ENCODE measurements around the gene PIP5K1A. TPM values are rescaled to one million over a fixed set of nuclear protein-coding genes. Genes with fewer than 3 reads are reported as not detected.
"Not testable (repeated sequence)": the region's sequence is repeated elsewhere in the genome, so short reads cannot be mapped to it uniquely, and the experiment has no call there.

PIP5K1A gene
- total RNA-seq, 4 donors from 2014 or later: 31.5 to 94.2 (median 59.4) TPM

DNA sequence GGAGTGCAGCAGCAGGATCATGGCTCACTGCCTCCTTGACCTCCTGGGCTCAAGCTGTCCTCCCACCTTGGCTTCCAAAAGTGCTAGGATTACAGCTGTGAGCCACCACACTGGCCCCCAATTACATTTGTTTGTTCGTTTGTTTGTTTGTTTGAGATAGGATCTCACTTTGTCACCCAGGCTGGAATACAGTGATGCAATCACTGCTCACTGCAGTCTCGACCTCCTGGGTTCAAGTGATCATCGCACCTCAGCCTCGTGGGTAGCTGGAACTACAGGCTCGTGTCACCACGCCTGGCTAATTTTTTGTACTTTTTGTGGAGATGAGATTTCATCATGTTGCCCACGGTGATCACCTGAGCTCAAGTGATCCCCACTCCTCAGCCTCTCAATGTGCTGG, 6.3 kb upstream of the PIP5K1A start:
- no peak for ATAC-seq (ENCODE audit: low FRiP score)

DNA sequence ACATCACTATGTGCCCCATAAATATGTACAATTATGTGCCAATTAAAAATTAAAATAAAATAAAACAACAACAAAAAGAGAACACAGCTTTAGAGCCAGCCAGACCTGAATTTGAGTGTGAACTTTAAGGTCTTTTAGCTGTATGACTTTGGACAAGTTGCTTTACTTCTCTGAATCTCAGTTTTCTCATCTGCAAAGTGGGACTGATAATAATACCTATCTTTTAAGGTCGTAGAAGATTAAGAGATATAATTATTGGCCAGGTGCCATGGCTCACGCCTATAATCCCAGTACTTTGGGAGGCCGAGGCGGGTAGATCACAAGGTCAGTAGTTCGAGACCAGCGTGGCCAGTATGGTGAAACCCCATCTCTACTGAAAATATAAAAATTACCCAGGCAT, 5.0 kb upstream of the PIP5K1A start:
- no peak for ATAC-seq (ENCODE audit: low FRiP score)
- DNase-seq (ENCODE audit: low spot score): no peak
- TF ChIP-seq, protein P1, sequence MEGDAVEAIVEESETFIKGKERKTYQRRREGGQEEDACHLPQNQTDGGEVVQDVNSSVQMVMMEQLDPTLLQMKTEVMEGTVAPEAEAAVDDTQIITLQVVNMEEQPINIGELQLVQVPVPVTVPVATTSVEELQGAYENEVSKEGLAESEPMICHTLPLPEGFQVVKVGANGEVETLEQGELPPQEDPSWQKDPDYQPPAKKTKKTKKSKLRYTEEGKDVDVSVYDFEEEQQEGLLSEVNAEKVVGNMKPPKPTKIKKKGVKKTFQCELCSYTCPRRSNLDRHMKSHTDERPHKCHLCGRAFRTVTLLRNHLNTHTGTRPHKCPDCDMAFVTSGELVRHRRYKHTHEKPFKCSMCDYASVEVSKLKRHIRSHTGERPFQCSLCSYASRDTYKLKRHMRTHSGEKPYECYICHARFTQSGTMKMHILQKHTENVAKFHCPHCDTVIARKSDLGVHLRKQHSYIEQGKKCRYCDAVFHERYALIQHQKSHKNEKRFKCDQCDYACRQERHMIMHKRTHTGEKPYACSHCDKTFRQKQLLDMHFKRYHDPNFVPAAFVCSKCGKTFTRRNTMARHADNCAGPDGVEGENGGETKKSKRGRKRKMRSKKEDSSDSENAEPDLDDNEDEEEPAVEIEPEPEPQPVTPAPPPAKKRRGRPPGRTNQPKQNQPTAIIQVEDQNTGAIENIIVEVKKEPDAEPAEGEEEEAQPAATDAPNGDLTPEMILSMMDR (IDR thresholded peaks at IDR 0.05): no peak

More for the DNA sequence above, 6.3 kb upstream of the PIP5K1A start:
- TF ChIP-seq, protein P1 (IDR thresholded peaks at IDR 0.05): no peak
- DNase-seq (ENCODE audit: low spot score): no peak

DNA sequence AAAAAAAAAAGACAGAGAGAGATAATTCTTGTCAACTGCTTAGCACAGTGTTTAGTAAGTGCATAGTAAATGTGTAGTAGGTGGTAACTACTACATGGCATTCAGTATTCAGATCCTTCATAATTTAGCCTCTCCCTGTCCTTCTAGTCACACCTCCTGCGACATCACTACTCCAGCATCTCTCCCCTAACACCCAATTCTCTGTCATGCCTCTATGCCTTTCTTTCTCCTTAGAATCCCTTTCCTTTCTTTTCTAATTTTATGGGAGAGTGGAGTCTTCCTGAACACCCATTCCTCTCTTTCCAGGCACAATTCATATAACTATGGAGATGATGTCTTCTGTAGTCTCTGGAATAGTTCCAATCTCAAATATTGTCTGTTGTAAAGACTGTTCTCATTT, 4.5 kb upstream of the PIP5K1A start:
- ATAC-seq (ENCODE audit: low FRiP score): no peak
- TF ChIP-seq, protein P1 (IDR thresholded peaks at IDR 0.05): no peak
- DNase-seq (ENCODE audit: low spot score): no peak

DNA sequence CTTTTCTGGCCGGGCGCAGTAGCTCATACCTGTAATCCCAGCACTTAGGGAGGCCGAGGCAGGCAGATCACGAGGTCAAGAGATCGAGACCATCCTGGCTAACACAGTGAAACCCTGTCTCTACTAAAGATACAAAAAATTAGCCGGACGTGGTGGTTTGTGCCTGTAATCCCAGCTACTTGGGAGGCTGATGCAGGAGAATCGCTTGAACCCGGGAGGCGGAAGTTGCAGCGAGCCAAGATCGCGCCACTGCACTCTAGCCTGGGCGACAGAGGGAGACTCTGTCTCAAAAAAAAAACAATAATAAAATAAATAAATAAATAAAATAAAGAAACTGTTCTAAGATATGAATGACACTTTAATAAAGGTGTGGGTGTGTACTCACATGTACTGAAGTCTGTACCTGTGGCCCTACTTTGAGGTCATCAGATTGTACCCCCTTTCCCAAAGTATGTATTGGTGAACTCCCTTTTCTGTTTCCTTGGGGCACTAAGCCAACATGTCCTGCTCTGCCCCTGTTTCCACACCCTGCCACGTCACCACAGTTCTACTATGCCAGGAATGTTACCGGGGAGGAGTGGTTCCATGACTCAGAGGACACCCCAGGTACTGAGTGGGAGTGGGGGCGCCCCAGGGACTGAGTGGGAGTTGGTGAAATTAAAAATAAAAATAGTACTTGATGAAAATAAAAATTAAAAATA, 3.3 kb upstream of the PIP5K1A start:
- ATAC-seq (ENCODE audit: low FRiP score): peak; percentile 65
- peak; percentile 88 for DNase-seq (ENCODE audit: low spot score)

DNA sequence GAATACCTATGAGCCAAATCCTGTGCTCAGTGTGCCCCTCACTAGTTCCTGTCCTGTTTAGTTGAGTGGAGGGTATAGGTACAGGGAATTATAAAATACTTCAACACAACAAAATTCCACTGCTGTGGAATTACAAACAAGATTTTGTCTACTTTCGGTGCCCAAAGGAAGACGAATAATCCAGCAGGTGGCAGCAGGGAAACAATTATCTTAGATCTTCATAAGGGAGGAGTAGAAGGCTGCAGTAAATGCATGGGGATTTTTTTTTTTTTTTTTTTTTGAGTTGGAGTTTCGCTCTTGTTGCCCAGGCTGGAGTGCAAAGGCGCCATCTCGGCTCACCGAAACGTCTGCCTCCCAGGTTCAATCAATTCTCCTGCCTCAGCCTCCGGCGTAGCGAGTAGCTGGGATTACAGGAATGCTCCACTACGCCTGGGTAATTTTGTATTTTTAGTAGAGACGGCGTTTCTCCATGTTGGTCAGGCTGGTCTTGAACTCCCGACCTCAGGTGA, 2.0 kb upstream of the PIP5K1A start:
- ATAC-seq (ENCODE audit: low FRiP score) (peak; percentile 21), DNase-seq (ENCODE audit: low spot score) (no peak)
- TF ChIP-seq, protein P1 (IDR thresholded peaks at IDR 0.05): no peak

DNA sequence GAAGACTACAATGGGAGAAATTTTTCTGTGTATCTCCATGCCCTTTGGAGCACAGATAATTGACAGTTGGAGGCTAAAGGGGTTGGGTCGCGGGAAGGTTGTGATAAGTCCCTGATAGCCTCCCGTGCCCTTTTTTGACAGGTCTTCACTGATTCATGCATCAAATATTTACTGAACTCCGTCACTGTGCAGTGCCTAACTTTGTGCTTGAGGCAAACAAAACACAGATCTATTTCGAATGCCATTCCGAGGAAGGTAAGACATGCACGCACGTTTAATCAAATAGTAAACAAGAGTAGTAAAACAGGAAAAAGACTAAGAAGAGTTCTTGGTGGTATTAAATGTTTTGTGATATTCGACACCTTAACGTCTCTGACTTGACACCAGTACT, 494 bp upstream of the PIP5K1A start:
- ATAC-seq (ENCODE audit: low FRiP score): no peak
- TF ChIP-seq, protein P1 (IDR thresholded peaks at IDR 0.05): no peak
- DNase-seq (ENCODE audit: low spot score): no peak

DNA sequence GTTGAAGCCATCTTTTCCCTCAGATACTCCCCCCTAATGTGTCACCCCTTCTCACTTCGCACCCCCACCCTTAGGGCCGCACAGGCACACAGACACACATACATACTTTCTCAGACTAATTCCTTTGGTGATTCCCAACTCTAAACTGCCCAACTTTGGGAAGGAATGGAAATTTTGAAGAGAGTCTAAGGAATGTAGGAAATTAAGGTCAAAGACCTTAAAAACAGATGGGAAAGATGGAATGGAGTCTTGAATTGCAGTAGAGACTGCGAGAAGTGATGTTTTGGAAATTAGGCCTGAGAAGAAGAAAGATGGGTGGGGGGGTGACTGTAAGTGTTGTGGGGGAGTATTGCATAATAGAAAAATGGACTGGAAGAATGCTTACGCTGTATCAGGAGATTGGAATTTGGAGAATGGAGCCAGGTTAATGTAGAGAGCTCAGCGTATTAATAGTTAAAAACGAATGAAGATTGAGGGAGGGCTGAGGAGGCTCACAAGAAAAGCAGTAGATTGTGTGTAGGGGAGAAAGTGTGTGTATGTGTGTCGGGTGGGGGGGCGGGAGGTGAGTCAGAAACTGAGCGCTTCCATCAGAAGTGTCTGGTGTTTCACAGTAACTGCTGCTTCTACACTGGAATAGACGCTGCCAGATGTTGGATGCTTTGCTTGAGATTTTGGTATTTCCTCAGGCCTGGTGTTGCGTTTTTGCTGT, 1.7 kb downstream of the PIP5K1A start:
- no peak for DNase-seq (ENCODE audit: low spot score)
- peak; percentile 64 for ATAC-seq (ENCODE audit: low FRiP score)
- TF ChIP-seq, protein P1 (IDR thresholded peaks at IDR 0.05): no peak

DNA sequence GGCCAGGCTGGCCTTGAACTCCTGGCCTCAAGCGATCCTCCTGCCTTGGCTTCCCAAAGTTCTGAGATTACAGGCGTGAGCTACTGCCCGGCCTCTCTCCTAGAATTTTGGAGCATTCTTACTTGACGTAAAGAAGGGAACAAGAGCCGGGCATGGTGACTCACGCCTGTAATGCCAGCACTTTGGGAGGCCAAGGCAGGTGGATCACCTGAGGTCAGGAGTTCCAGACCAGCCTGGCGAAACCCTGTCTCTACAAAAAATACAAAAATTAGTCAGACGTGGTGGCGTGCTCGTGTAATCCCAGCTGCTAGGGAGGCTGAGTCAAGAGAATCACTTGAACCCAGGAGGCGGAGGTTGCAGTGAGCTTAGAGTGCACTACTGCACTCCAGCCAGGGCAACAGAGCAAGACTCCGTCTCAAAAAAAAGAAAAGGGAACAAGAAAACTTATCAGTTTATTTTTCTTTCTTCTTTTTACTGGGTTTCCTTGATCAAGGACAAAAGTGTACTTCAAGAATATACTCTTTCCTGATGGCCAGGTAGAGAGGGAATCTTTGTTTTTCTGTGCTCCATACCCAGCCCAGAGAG, 7.1 kb downstream of the PIP5K1A start:
- not testable (repeated sequence) for ATAC-seq (ENCODE audit: low FRiP score); DNase-seq (ENCODE audit: low spot score)
